Measurements from ENCODE around the gene FBXL20. TPM values are rescaled to one million over a fixed set of nuclear protein-coding genes. Genes with fewer than 3 reads are reported as not detected.

The FBXL20 gene
- total and polyA plus RNA-seq, 4 donors, result 2.9 to 29.8 (median 13.1) TPM

GRCh38 chr17:39410279-39410678 lies 8.9 kb upstream of the FBXL20 start:
- no peak overlapping the region for H3K4me3 ChIP-seq (ENCODE audit: low read length in 2 of 2)
- intact Hi-C loops (cut with DNase I), result no loop called here
- no peaks in the 10 kb centered on the region for H3K9me3 ChIP-seq (ENCODE audit: control insufficient read depth, low read length)
- peaks cover 0 to 10% of the 10 kb centered on the region in 2 donors for H3K36me3 ChIP-seq (ENCODE audit: control insufficient read depth in 1 of 2, insufficient read depth in 2 of 2, low read length in 1 of 2)
- no peaks in the 10 kb centered on the region for H3K4me1 ChIP-seq (ENCODE audit: control insufficient read depth in 1 of 2, insufficient read depth in 2 of 2, low read length in 2 of 2)
- no peaks in the 10 kb centered on the region for H3K27me3 ChIP-seq (ENCODE audit: control insufficient read depth in 1 of 2, insufficient read depth in 2 of 2, low read length in 1 of 2)
- 95 to 97% methylated on average over 13 of the region's 13 CpGs for WGBS, 2 donors
- ATAC-seq (ENCODE audit: low FRiP score) (no peak), DNase-seq (no peak)
- no peak overlapping the region for H3K27ac ChIP-seq (ENCODE audit: low read depth in 1 of 2, low read length in 2 of 2)

DNA sequence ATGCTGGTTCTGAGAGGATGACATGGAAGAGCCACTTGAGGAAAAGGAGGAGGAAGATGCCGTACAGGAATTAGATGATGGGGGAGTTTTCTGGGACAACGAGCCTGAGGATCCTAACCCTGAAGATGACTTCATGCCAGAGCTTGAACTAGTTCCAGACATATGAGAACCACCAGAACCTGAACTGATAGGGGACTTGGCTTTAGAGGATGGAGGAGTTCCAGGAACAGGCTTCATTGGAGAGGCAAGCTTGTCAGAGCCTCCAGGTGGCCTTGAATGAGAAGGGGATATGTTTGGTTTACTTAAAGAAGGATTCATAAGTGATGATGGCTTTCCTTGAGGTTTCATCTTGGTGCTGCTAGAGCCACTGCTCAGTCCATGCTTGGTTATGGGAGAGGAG lies 6.9 kb upstream of the FBXL20 start:
- intact Hi-C loops (cut with DNase I), result no loop called here
- no peak for ATAC-seq (ENCODE audit: low FRiP score)

DNA sequence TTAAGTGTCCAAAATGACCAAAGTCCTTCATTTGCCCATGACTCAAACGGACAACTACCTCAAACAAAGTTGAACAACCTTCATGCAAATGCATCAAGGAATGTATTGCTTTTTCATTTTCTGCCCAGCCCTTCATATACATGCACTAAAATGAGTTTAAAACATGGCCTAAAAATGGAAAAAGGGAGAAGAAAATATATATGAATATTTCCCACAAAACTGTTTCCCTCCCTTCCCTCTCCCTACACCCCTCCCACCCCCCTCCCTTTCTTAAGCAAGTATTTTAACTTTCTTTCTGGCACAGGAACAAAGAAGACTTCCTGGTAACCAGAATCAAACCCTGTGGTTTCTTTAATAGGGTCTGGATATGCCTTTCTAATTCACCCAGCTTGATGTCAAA lies 5.5 kb upstream of the FBXL20 start:
- Histone ChIP-seq H3K27ac (ENCODE audit: low read depth in 1 of 2, low read length in 2 of 2) (no peak overlapping the region), H3K9me3 (ENCODE audit: control insufficient read depth, low read length) (no peaks in the 10 kb centered on the region), H3K4me1 (ENCODE audit: control insufficient read depth in 1 of 2, insufficient read depth in 2 of 2, low read length in 2 of 2) (no peaks in the 10 kb centered on the region), H3K36me3 (ENCODE audit: control insufficient read depth in 1 of 2, insufficient read depth in 2 of 2, low read length in 1 of 2) (peaks cover 0 to 9% of the 10 kb centered on the region in 2 donors), H3K27me3 (ENCODE audit: control insufficient read depth in 1 of 2, insufficient read depth in 2 of 2, low read length in 1 of 2) (no peaks in the 10 kb centered on the region), H3K4me3 (ENCODE audit: low read length in 2 of 2) (no peak overlapping the region)
- intact Hi-C loops (cut with DNase I), result no loop called here
- WGBS, 2 donors, result 60 to 67% methylated on average over 1 of the region's 1 CpG
- no peak for ATAC-seq (ENCODE audit: low FRiP score)
- no peak for DNase-seq

More for the DNA sequence above, 6.9 kb upstream of the FBXL20 start:
- H3K4me1 ChIP-seq (ENCODE audit: control insufficient read depth in 1 of 2, insufficient read depth in 2 of 2, low read length in 2 of 2), result no peaks in the 10 kb centered on the region
- no peak overlapping the region for H3K27ac ChIP-seq (ENCODE audit: low read depth in 1 of 2, low read length in 2 of 2)
- H3K36me3 ChIP-seq (ENCODE audit: control insufficient read depth in 1 of 2, insufficient read depth in 2 of 2, low read length in 1 of 2), result peaks cover 0 to 9% of the 10 kb centered on the region in 2 donors
- H3K9me3 ChIP-seq (ENCODE audit: control insufficient read depth, low read length), result no peaks in the 10 kb centered on the region
- DNase-seq, result no peak
- no peaks in the 10 kb centered on the region for H3K27me3 ChIP-seq (ENCODE audit: control insufficient read depth in 1 of 2, insufficient read depth in 2 of 2, low read length in 1 of 2)
- 68 to 78% methylated on average over 2 of the region's 2 CpGs for WGBS, 2 donors
- H3K4me3 ChIP-seq (ENCODE audit: low read length in 2 of 2), result no peak overlapping the region

- H3K9me3 ChIP-seq (ENCODE audit: control insufficient read depth, low read length), result no peaks in the 10 kb centered on the region
- H3K27ac ChIP-seq (ENCODE audit: low read depth in 1 of 2, low read length in 2 of 2), result no peak overlapping the region
- 52 to 56% methylated on average over 1 of the region's 1 CpG for WGBS, 2 donors
- intact Hi-C loops (cut with DNase I), result no loop called here
- no peaks in the 10 kb centered on the region for H3K27me3 ChIP-seq (ENCODE audit: control insufficient read depth in 1 of 2, insufficient read depth in 2 of 2, low read length in 1 of 2)
- no peak for DNase-seq
- ATAC-seq (ENCODE audit: low FRiP score), result no peak
- H3K4me3 ChIP-seq (ENCODE audit: low read length in 2 of 2), result no peak overlapping the region
- H3K4me1 ChIP-seq (ENCODE audit: control insufficient read depth in 1 of 2, insufficient read depth in 2 of 2, low read length in 2 of 2), result no peaks in the 10 kb centered on the region
- peaks cover 0 to 9% of the 10 kb centered on the region in 2 donors for H3K36me3 ChIP-seq (ENCODE audit: control insufficient read depth in 1 of 2, insufficient read depth in 2 of 2, low read length in 1 of 2)
Observed at GRCh38 chr17:39405436-39405835, 4.0 kb upstream of the FBXL20 start.

GRCh38 chr17:39404542-39405378 lies 3.3 kb upstream of the FBXL20 start:
- no peak overlapping the region for H3K4me3 ChIP-seq (ENCODE audit: low read length in 2 of 2)
- no peaks in the 10 kb centered on the region for H3K4me1 ChIP-seq (ENCODE audit: control insufficient read depth in 1 of 2, insufficient read depth in 2 of 2, low read length in 2 of 2)
- DNase-seq (no peak), ATAC-seq (ENCODE audit: low FRiP score) (no peak)
- peaks cover 0 to 8% of the 10 kb centered on the region in 2 donors for H3K36me3 ChIP-seq (ENCODE audit: control insufficient read depth in 1 of 2, insufficient read depth in 2 of 2, low read length in 1 of 2)
- no peak overlapping the region for H3K27ac ChIP-seq (ENCODE audit: low read depth in 1 of 2, low read length in 2 of 2)
- intact Hi-C loops (cut with DNase I), result loop anchor here in 1 of 2 donors (5.0 kb wide), 1 partner anchor 132 kb away; no protein-coding TSS in a partner anchor
- no peaks in the 10 kb centered on the region for H3K9me3 ChIP-seq (ENCODE audit: control insufficient read depth, low read length)
- H3K27me3 ChIP-seq (ENCODE audit: control insufficient read depth in 1 of 2, insufficient read depth in 2 of 2, low read length in 1 of 2), result no peaks in the 10 kb centered on the region
- 77 to 80% methylated on average over 6 of the region's 6 CpGs for WGBS, 2 donors

GRCh38 chr17:39402890-39403605 lies 1.6 kb upstream of the FBXL20 start:
- Histone ChIP-seq H3K4me3 (ENCODE audit: low read length in 2 of 2) (no peak overlapping the region), H3K27ac (ENCODE audit: low read depth in 1 of 2, low read length in 2 of 2) (no peak overlapping the region), H3K36me3 (ENCODE audit: control insufficient read depth in 1 of 2, insufficient read depth in 2 of 2, low read length in 1 of 2) (peaks cover 0 to 3% of the 10 kb centered on the region in 2 donors), H3K27me3 (ENCODE audit: control insufficient read depth in 1 of 2, insufficient read depth in 2 of 2, low read length in 1 of 2) (no peaks in the 10 kb centered on the region), H3K9me3 (ENCODE audit: control insufficient read depth, low read length) (no peaks in the 10 kb centered on the region), H3K4me1 (ENCODE audit: control insufficient read depth in 1 of 2, insufficient read depth in 2 of 2, low read length in 2 of 2) (no peaks in the 10 kb centered on the region)
- ATAC-seq (ENCODE audit: low FRiP score) (no peak), DNase-seq (no peak)
- intact Hi-C loops (cut with DNase I), result loop anchor here in 1 of 2 donors (5.0 kb wide), 1 partner anchor 131 kb away; no protein-coding TSS in a partner anchor
- WGBS, 2 donors, result 53 to 55% methylated on average over 22 of the region's 22 CpGs

GRCh38 chr17:39402244-39402889 lies 941 bp upstream of the FBXL20 start:
- intact Hi-C loops (cut with DNase I), result loop anchor here in 1 of 2 donors (5.0 kb wide), 1 partner anchor 130 kb away; no protein-coding TSS in a partner anchor

GRCh38 chr17:39400547-39401411 lies 647 bp downstream of the FBXL20 start:
- Histone ChIP-seq H3K4me3 (ENCODE audit: low read length in 2 of 2) (peak overlapping the region; percentile 85 to 98), H3K9me3 (ENCODE audit: control insufficient read depth, low read length) (no peaks in the 10 kb centered on the region), H3K36me3 (ENCODE audit: control insufficient read depth in 1 of 2, insufficient read depth in 2 of 2, low read length in 1 of 2) (no peaks in the 10 kb centered on the region), H3K27me3 (ENCODE audit: control insufficient read depth in 1 of 2, insufficient read depth in 2 of 2, low read length in 1 of 2) (no peaks in the 10 kb centered on the region), H3K27ac (ENCODE audit: low read depth in 1 of 2, low read length in 2 of 2) (peak overlapping the region; percentile 43 to 66), H3K4me1 (ENCODE audit: control insufficient read depth in 1 of 2, insufficient read depth in 2 of 2, low read length in 2 of 2) (no peaks in the 10 kb centered on the region)
- intact Hi-C loops (cut with DNase I), result loop anchor here in 1 of 2 donors (5.0 kb wide), 1 partner anchor 128 kb away; no protein-coding TSS in a partner anchor
- 1% methylated on average over 38 to 46 of the region's 46 CpGs for WGBS, 2 donors
- DNase-seq (peak; percentile 55 to 80), ATAC-seq (ENCODE audit: low FRiP score) (peak; percentile 23)

More at GRCh38 chr17:39402244-39402889, 941 bp upstream of the FBXL20 start:
- Histone ChIP-seq H3K27me3 (ENCODE audit: control insufficient read depth in 1 of 2, insufficient read depth in 2 of 2, low read length in 1 of 2) (no peaks in the 10 kb centered on the region), H3K4me3 (ENCODE audit: low read length in 2 of 2) (peak overlapping the region; percentile 96 to 98), H3K4me1 (ENCODE audit: control insufficient read depth in 1 of 2, insufficient read depth in 2 of 2, low read length in 2 of 2) (no peaks in the 10 kb centered on the region), H3K27ac (ENCODE audit: low read depth in 1 of 2, low read length in 2 of 2) (no peak overlapping the region), H3K36me3 (ENCODE audit: control insufficient read depth in 1 of 2, insufficient read depth in 2 of 2, low read length in 1 of 2) (no peaks in the 10 kb centered on the region), H3K9me3 (ENCODE audit: control insufficient read depth, low read length) (no peaks in the 10 kb centered on the region)
- ATAC-seq (ENCODE audit: low FRiP score) (peak; percentile 93), DNase-seq (peak; percentile 94 to 97)
- WGBS, 2 donors, result 1% methylated on average over 37 to 53 of the region's 53 CpGs

Data from aorta (tissue), 5 donors.